Muscle layer of colon (tissue), 2 donors: Measurements from ENCODE around the gene S100A5.

Experiments used
- H3K27ac ChIP-seq: one replicate; pipeline ENCODE4 v1.7.0; 2013; ENCODE audit warnings: low read depth, mild to moderate bottlenecking, low read length, moderate library complexity
- H3K27me3 ChIP-seq, 2 donors: one replicate each; pipeline ENCODE4 v1.7.0; 2013; ENCODE audit warnings: low read length in 2 of 2, mild to moderate bottlenecking in 2 of 2; ENCODE audit not compliant: insufficient read depth in 2 of 2, control insufficient read depth in 1 of 2
- H3K36me3 ChIP-seq: one replicate; pipeline ENCODE4 v1.7.0; 2013; ENCODE audit warnings: mild to moderate bottlenecking, low read length; ENCODE audit not compliant: insufficient read depth
- H3K4me1 ChIP-seq: one replicate; pipeline ENCODE4 v1.7.0; 2013; ENCODE audit warnings: mild to moderate bottlenecking, low read length; ENCODE audit not compliant: insufficient read depth
- H3K4me3 ChIP-seq, 2 donors: one replicate each; pipeline ENCODE4 v1.7.0; 2013; ENCODE audit warnings: low read length in 2 of 2, low read depth in 1 of 2, mild to moderate bottlenecking in 1 of 2, moderate library complexity in 1 of 2
- H3K9ac ChIP-seq: one replicate; pipeline ENCODE4 v1.7.0; 2013; ENCODE audit warnings: low read length
- H3K9me3 ChIP-seq: one replicate; pipeline ENCODE4 v1.7.0; 2013; ENCODE audit warnings: mild to moderate bottlenecking, low read length
- donor health status: abdominal sarcoma.
- donor health status: Adenocarcinoma of cecum.

Gene S100A5

DNA sequence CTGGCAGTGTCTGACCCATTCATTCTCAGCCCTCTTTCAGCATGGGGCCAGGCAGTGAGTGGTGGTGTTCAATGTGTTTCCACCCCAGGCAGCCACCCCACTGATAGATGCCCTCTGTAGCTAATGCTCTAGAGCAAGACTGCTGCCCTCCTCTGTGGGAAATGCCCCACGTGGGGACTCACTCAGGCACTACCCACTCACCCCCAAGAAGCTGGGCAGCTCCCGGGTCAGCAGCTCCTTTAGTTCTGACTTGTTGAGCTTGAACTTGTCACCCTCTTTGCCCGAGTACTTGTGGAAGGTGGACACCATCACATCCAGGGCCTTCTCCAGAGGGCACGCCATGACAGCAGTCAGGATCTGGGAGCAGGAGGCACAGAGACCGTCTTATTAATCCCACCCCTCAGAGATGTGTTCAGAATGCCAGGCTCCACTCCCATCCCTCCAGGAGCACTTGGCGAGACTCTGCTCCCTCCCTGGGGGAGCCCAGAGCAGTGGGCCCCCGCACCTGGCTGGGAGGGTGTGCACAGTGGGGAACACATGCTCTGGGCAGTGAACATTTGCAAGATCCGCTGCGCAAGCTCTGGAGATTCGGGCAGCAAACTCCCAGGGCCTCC lies 3.8 kb upstream of the S100A5 start:
- Histone ChIP-seq H3K9ac (peak overlapping the region; percentile 59), H3K4me1 (peaks cover 74% of the 10 kb centered on the region), H3K4me3 (peak overlapping the region; percentile 34 to 64)

GRCh38 chr1:153543736-153544135 lies 3.0 kb upstream of the S100A5 start:
- Histone ChIP-seq H3K27ac (peak overlapping the region; percentile 14), H3K4me1 (peaks cover 66% of the 10 kb centered on the region), H3K9me3 (no peaks in the 10 kb centered on the region), H3K36me3 (peaks cover 13% of the 10 kb centered on the region), H3K9ac (peak overlapping the region; percentile 59), H3K4me3 (peak overlapping the region in 1 of 2 donors; percentile 64), H3K27me3 (no peaks in the 10 kb centered on the region)

More for the DNA sequence above, 3.8 kb upstream of the S100A5 start:
- Histone ChIP-seq H3K36me3 (peaks cover 13% of the 10 kb centered on the region), H3K27me3 (no peaks in the 10 kb centered on the region), H3K9me3 (no peaks in the 10 kb centered on the region), H3K27ac (peak overlapping the region; percentile 65)

DNA sequence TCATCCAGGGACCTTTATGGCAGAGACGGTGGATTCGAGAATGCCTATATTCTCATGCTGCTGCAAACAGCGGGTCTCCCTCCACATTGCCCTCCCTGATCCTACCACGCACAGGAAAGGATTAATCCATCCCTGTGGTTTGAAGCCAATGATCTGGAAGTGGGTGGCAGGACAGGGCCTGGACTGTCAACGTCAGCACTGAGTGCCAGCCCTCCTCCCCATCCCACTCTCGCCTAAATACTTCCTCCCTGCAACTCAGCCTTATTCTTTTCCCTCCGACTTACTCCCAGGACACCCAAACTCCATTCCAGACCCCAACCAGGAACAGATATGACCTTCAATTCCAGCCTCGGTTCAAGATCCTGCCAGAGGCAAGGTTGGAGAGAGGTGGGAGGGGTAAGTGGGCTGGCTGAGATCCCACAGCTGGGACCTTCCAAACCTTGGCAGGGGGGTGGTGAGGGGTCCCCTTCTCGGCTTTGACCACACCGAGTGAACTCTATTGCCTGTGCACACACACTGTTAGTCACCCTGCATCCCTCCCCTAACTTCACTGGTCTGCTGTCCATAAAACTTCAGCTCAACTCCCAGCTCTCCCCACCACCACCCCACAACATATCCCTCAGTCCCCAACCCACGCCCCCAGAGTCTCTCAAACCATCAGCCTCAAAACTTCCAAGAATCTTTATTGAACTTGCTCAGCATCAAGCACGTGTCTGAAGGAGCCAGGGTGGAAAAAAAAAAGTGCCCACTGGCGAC lies 2.4 kb upstream of the S100A5 start:
- H3K9ac ChIP-seq: no peak overlapping the region
- H3K27ac ChIP-seq: peak overlapping the region; percentile 14
- peak overlapping the region in 1 of 2 donors; percentile 64 for H3K4me3 ChIP-seq
- peaks cover 13% of the 10 kb centered on the region for H3K36me3 ChIP-seq
- H3K9me3 ChIP-seq: no peaks in the 10 kb centered on the region
- peaks cover 60% of the 10 kb centered on the region for H3K4me1 ChIP-seq
- no peaks in the 10 kb centered on the region for H3K27me3 ChIP-seq

GRCh38 chr1:153541641-153542590 lies 1.2 kb upstream of the S100A5 start:
- Histone ChIP-seq H3K27ac (no peak overlapping the region), H3K4me1 (peaks cover 50% of the 10 kb centered on the region), H3K4me3 (no peak overlapping the region), H3K9me3 (no peaks in the 10 kb centered on the region), H3K27me3 (no peaks in the 10 kb centered on the region), H3K9ac (no peak overlapping the region), H3K36me3 (peaks cover 13% of the 10 kb centered on the region)

GRCh38 chr1:153539395-153540093 lies 1.2 kb downstream of the S100A5 start:
- no peak overlapping the region for H3K27ac ChIP-seq
- H3K4me1 ChIP-seq: peaks cover 40% of the 10 kb centered on the region
- H3K9ac ChIP-seq: no peak overlapping the region
- H3K36me3 ChIP-seq: peaks cover 13% of the 10 kb centered on the region
- H3K9me3 ChIP-seq: no peaks in the 10 kb centered on the region
- H3K4me3 ChIP-seq: no peak overlapping the region
- H3K27me3 ChIP-seq: no peaks in the 10 kb centered on the region

DNA sequence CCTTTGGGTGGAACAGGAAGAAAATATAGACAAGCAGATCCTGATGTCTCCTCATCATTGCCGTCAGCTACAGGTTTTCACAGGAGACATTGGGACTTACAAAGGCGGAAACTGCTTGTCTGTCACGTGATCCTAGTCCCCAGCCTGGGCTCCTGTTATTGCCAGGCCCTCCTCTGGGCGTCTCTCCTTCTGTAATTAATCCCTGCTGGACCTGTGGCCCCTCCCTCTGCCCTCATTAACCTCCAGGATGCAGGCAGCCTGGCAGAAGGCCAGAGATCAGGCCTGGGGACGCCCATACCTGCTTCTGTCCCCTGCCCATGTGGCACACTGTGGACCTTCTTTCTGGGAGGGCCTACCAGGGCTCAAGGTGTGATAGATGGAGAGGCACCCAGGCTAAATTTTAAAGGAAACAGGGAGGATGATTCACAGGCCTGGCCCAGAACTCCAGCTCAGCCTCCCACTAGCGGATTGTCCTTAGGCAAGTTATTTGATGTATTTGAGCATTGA lies 2.4 kb downstream of the S100A5 start:
- no peaks in the 10 kb centered on the region for H3K9me3 ChIP-seq
- H3K9ac ChIP-seq: no peak overlapping the region
- no peak overlapping the region for H3K4me3 ChIP-seq
- H3K36me3 ChIP-seq: peaks cover 9% of the 10 kb centered on the region
- no peaks in the 10 kb centered on the region for H3K27me3 ChIP-seq
- no peak overlapping the region for H3K27ac ChIP-seq
- H3K4me1 ChIP-seq: peaks cover 40% of the 10 kb centered on the region

GRCh38 chr1:153537376-153537730 lies 3.4 kb downstream of the S100A5 start:
- no peaks in the 10 kb centered on the region for H3K9me3 ChIP-seq
- no peaks in the 10 kb centered on the region for H3K27me3 ChIP-seq
- peaks cover 6% of the 10 kb centered on the region for H3K36me3 ChIP-seq
- H3K27ac ChIP-seq: no peak overlapping the region
- H3K9ac ChIP-seq: no peak overlapping the region
- peaks cover 40% of the 10 kb centered on the region for H3K4me1 ChIP-seq
- H3K4me3 ChIP-seq: no peak overlapping the region

GRCh38 chr1:153536671-153537375 lies 3.9 kb downstream of the S100A5 start:
- Histone ChIP-seq H3K4me1 (peaks cover 42% of the 10 kb centered on the region), H3K27me3 (no peaks in the 10 kb centered on the region), H3K36me3 (peaks cover 6% of the 10 kb centered on the region), H3K27ac (peak overlapping the region; percentile 98), H3K4me3 (peak overlapping the region; percentile 41 to 91), H3K9me3 (no peaks in the 10 kb centered on the region), H3K9ac (peak overlapping the region; percentile 95)

- Histone ChIP-seq H3K4me1 (peaks cover 47% of the 10 kb centered on the region), H3K36me3 (peaks cover 6% of the 10 kb centered on the region), H3K27ac (peak overlapping the region; percentile 98), H3K9me3 (no peaks in the 10 kb centered on the region), H3K9ac (peak overlapping the region; percentile 95), H3K4me3 (peak overlapping the region; percentile 82 to 91), H3K27me3 (no peaks in the 10 kb centered on the region)
Measured at GRCh38 chr1:153536012-153536670, 4.6 kb downstream of the S100A5 start.
